OCI-LY3 (cell line): ENCODE measurements around the gene TRIM38.

Experiments used
- H2AFZ ChIP-seq: fragments of 200-600, 300-600 bp; shearing (Covaris generic); 2 replicates; pipeline ENCODE4 v1.6.0; 2014; ENCODE audit warnings: antibody characterized with exemption, low read depth, low read length
- H3K27ac ChIP-seq: fragments of 200-600, 300-600 bp; sonication (generic); 2 replicates; pipeline ENCODE4 v1.5.1; 2014; ENCODE audit warnings: mild to moderate bottlenecking, low read length, moderate library complexity, mixed read lengths
- H3K27me3 ChIP-seq: fragments of 200-600, 300-600 bp; sonication (generic); 2 replicates; pipeline ENCODE4 v1.6.1; 2014; ENCODE audit warnings: low read depth, low read length, mixed read lengths
- H3K36me3 ChIP-seq: fragments of 200-600, 300-600 bp; sonication (generic); replicated peaks from 2 replicates; pipeline ENCODE3; 2014; ENCODE audit warnings: low read depth, low read length, mixed read lengths
- H3K4me1 ChIP-seq: fragments of 300-600, 200-600 bp; sonication (generic); 2 replicates; pipeline ENCODE4 v1.6.1; 2014; ENCODE audit warnings: low read length, mixed read lengths
- H3K4me2 ChIP-seq: fragments of 200-600, 300-600 bp; sonication (generic); 2 replicates; pipeline ENCODE4 v1.6.1; 2014; ENCODE audit warnings: low read length, mixed read lengths
- H3K4me3 ChIP-seq: fragments of 300-600, 200-600 bp; sonication (generic); 2 replicates; pipeline ENCODE4 v1.5.1; 2014; ENCODE audit warnings: antibody characterized with exemption, mild to moderate bottlenecking, low read length, moderate library complexity
- H3K79me2 ChIP-seq: fragments of 300-600, 200-600 bp; shearing (Covaris generic); 2 replicates; pipeline ENCODE4 v1.6.1; 2014; ENCODE audit warnings: mild to moderate bottlenecking, low read length, mixed read lengths
- H3K9ac ChIP-seq: fragments of 300-600, 200-600 bp; shearing (Covaris generic); 2 replicates; pipeline ENCODE4 v1.6.0; 2014; ENCODE audit warnings: mild to moderate bottlenecking, low read length, moderate library complexity
- H3K9me3 ChIP-seq: fragments of 200-600, 300-600 bp; shearing (Covaris generic); 2 replicates; pipeline ENCODE4 v1.6.1; 2014; ENCODE audit warnings: low read length, mixed read lengths; ENCODE audit not compliant: insufficient read depth
- H4K20me1 ChIP-seq: fragments of 200-600, 300-600 bp; sonication (generic); 2 replicates; pipeline ENCODE4 v1.6.1; 2016; ENCODE audit warnings: low read length, mixed read lengths; ENCODE audit not compliant: insufficient read depth
- EZH2phosphoT487 ChIP-seq: fragments of 200-600 bp; shearing (Covaris generic); IDR thresholded peaks from 2 replicates; pipeline ENCODE4 v1.6.1; 2018; ENCODE audit warnings: antibody characterized with exemption, mixed run types, low read depth
- TF ChIP-seq, protein P1 (sequence below): fragments of 200-600, 300-600 bp; sonication (generic); IDR thresholded peaks from 2 replicates; pipeline ENCODE4 v1.5.1; 2014; ENCODE audit warnings: antibody characterized with exemption, low read length, low read depth

TRIM38 gene

GRCh38 chr6:26017632-26017966 lies 55.0 kb downstream of the TRIM38 start:
- no peak overlapping the region for H2AFZ ChIP-seq
- TF ChIP-seq, protein P1, sequence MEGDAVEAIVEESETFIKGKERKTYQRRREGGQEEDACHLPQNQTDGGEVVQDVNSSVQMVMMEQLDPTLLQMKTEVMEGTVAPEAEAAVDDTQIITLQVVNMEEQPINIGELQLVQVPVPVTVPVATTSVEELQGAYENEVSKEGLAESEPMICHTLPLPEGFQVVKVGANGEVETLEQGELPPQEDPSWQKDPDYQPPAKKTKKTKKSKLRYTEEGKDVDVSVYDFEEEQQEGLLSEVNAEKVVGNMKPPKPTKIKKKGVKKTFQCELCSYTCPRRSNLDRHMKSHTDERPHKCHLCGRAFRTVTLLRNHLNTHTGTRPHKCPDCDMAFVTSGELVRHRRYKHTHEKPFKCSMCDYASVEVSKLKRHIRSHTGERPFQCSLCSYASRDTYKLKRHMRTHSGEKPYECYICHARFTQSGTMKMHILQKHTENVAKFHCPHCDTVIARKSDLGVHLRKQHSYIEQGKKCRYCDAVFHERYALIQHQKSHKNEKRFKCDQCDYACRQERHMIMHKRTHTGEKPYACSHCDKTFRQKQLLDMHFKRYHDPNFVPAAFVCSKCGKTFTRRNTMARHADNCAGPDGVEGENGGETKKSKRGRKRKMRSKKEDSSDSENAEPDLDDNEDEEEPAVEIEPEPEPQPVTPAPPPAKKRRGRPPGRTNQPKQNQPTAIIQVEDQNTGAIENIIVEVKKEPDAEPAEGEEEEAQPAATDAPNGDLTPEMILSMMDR = no peak
- TF ChIP-seq EZH2phosphoT487 = no peak

DNA sequence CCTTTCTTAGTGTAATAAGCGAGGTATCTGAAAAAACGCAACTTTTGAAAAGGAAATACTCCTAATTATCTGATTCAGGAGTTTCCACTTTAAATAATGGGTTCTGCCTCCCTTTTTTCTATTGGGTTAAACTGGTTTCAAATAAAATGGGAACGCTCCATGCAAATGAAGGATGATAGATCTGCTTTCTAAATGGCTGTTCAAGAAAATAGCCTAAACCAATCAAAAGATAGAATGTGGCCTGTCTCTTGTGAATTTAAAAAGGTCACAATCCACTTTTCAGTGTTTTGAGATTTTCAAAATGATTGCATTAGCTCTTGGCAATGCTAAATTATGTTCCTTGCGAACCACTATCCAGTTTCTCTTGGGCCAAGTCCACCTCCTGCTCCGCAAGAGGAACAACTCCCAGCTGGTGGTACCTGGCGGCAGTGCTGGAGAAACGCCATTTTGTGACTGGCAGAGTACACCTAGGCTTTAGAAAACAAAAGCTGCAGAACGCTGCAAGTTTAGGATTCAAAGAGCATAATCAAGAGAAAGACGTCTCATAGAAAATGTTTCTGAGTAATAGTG lies 56.7 kb downstream of the TRIM38 start:
- peaks cover 11% of the 10 kb centered on the region for H3K4me1 ChIP-seq
- H4K20me1 ChIP-seq = no peaks in the 10 kb centered on the region
- H3K4me3 ChIP-seq = peak overlapping the region; percentile 84; the same call in 1 of the 2 replicates
- peak overlapping the region; percentile 95; the same call in 1 of the 2 replicates for H3K4me2 ChIP-seq
- H3K9ac ChIP-seq = no peak overlapping the region
- no peaks in the 10 kb centered on the region for H3K27me3 ChIP-seq
- no peaks in the 10 kb centered on the region for H3K36me3 ChIP-seq
- no peaks in the 10 kb centered on the region for H3K79me2 ChIP-seq
- TF ChIP-seq EZH2phosphoT487 = no peak
- TF ChIP-seq, protein P1 = no peak
- H3K27ac ChIP-seq = no peak overlapping the region
- peaks cover 6% of the 10 kb centered on the region; the same call in 1 of the 2 replicates for H3K9me3 ChIP-seq
- H2AFZ ChIP-seq = no peak overlapping the region

More at GRCh38 chr6:26017632-26017966, 55.0 kb downstream of the TRIM38 start:
- Histone ChIP-seq H3K4me3 (no peak overlapping the region), H4K20me1 (no peaks in the 10 kb centered on the region), H3K9me3 (peaks cover 6% of the 10 kb centered on the region; the same call in 1 of the 2 replicates), H3K27me3 (no peaks in the 10 kb centered on the region), H3K36me3 (no peaks in the 10 kb centered on the region), H3K9ac (no peak overlapping the region), H3K79me2 (no peaks in the 10 kb centered on the region), H3K4me1 (peaks cover 8% of the 10 kb centered on the region), H3K27ac (no peak overlapping the region), H3K4me2 (no peak overlapping the region)

GRCh38 chr6:26019967-26020328 lies 57.3 kb downstream of the TRIM38 start:
- TF ChIP-seq, protein P1 = no peak
- no peak for TF ChIP-seq EZH2phosphoT487
- no peaks in the 10 kb centered on the region for H3K27me3 ChIP-seq
- H3K9ac ChIP-seq = no peak overlapping the region
- H3K79me2 ChIP-seq = no peaks in the 10 kb centered on the region
- peaks cover 11% of the 10 kb centered on the region for H3K4me1 ChIP-seq
- H4K20me1 ChIP-seq = no peaks in the 10 kb centered on the region
- no peaks in the 10 kb centered on the region for H3K36me3 ChIP-seq
- peak overlapping the region; percentile 95 for H3K4me2 ChIP-seq
- no peak overlapping the region for H2AFZ ChIP-seq
- H3K9me3 ChIP-seq = peaks cover 6% of the 10 kb centered on the region; the same call in 1 of the 2 replicates
- H3K4me3 ChIP-seq = peak overlapping the region; percentile 84
- H3K27ac ChIP-seq = no peak overlapping the region

DNA sequence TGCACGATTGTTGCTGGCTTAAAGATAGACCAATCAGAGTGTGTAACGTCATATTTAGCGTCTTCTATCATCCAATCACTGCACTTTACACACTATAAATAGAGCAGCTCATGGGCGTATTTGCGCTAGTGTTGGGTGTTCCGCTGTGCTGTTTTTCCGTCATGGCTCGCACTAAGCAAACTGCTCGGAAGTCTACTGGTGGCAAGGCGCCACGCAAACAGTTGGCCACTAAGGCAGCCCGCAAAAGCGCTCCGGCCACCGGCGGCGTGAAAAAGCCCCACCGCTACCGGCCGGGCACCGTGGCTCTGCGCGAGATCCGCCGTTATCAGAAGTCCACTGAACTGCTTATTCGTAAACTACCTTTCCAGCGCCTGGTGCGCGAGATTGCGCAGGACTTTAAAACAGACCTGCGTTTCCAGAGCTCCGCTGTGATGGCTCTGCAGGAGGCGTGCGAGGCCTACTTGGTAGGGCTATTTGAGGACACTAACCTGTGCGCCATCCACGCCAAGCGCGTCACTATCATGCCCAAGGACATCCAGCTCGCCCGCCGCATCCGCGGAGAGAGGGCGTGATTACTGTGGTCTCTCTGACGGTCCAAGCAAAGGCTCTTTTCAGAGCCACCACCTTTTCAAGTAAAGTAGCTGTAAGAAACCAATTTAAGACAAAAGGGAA lies 57.9 kb downstream of the TRIM38 start:
- Histone ChIP-seq H3K36me3 (no peaks in the 10 kb centered on the region), H3K4me2 (peak overlapping the region; percentile 95), H3K27me3 (no peaks in the 10 kb centered on the region), H3K4me1 (peaks cover 14% of the 10 kb centered on the region), H4K20me1 (no peaks in the 10 kb centered on the region), H3K9me3 (peaks cover 6% of the 10 kb centered on the region; the same call in 1 of the 2 replicates), H3K4me3 (peak overlapping the region; percentile 84), H3K9ac (peak overlapping the region; percentile 98), H2AFZ (no peak overlapping the region), H3K79me2 (no peaks in the 10 kb centered on the region), H3K27ac (peak overlapping the region; percentile 99)
- TF ChIP-seq EZH2phosphoT487 = no peak
